H1 (cell line): ENCODE measurements around the gene CHST12.

Experiments used
- CTCF ChIP-seq, 3 experiments: IDR thresholded peaks; 1 replicate in 2 of 3; 2 replicates in 1 of 3; pipeline versions ENCODE4 v1.5.1 to v1.6.1; 2011; ENCODE audit warnings: low read length in 3 of 3, mild to moderate bottlenecking in 3 of 3, inconsistent platforms in 2 of 3, low read depth in 1 of 3, moderate library complexity in 1 of 3; ENCODE audit not compliant: insufficient read depth in 1 of 3; ENCODE audit errors: control extremely low read depth in 1 of 3
- NRF1 ChIP-seq: IDR thresholded peaks from 2 replicates; pipeline ENCODE4 v1.6.1; 2011; ENCODE audit warnings: mild to moderate bottlenecking, low read depth, low read length, improper control_type of control experiment
- POLR2AphosphoS5 ChIP-seq: IDR thresholded peaks from 2 replicates; pipeline ENCODE4 v1.6.1; 2011; ENCODE audit warnings: low read depth, low read length
- RFX5 ChIP-seq: IDR thresholded peaks from 2 replicates; pipeline ENCODE4 v1.6.1; 2011; ENCODE audit warnings: low read depth, low read length, improper control_type of control experiment, borderline replicate concordance

GRCh38 chr7:2388637-2388954, 14.8 kb upstream of the CHST12 start:
- TF ChIP-seq CTCF (IDR thresholded peaks at IDR 0.05; ENCODE audit: control extremely low read depth in 1 of 3, insufficient read depth in 1 of 3, low read depth in 1 of 3, low read length in 3 of 3), result no peak
- TF ChIP-seq POLR2AphosphoS5, result no peak
- TF ChIP-seq RFX5, result no peak
- no peak for TF ChIP-seq NRF1
